Activated CD4-positive, alpha-beta T cell treated with anti-CD3 and anti-CD28 coated beads, Interleukin-2, Interleukin-4, amounts not matched to agents 100 ng/mL and 50 ng/mL, durations not matched to agents 16 hours and 8 hours (primary cell): ENCODE data around the gene FUT4.
"Not testable (repeated sequence)": the region's sequence is repeated elsewhere in the genome, so short reads cannot be mapped to it uniquely, and the experiment has no call there.

Source experiments
- DNase-seq: peaks from one replicate; pipeline ENCODE4 v3.0.0-alpha.2; 2020; ENCODE audit warnings: low spot score

FUT4 gene

GRCh38 chr11:94567181-94567670, 23.5 kb downstream of the FUT4 start, which contains the start of gene PIWIL4:
Gene PIWIL4, plus strand, starts transcription at chr11:94567368. Its CDS starts 151 bp downstream, at chr11:94567519.
- no peak for DNase-seq

GRCh38 chr11:94568200-94568599, 24.5 kb downstream of the FUT4 start:
- DNase-seq, result no peak

GRCh38 chr11:94568717-94569116, 25.0 kb downstream of the FUT4 start:
- DNase-seq, result no peak

- DNase-seq, result not testable (repeated sequence)
These were observed 29.3 kb downstream of the FUT4 start for GRCh38 chr11:94572975-94573374.

- no peak for DNase-seq
These were observed 30.7 kb downstream of the FUT4 start for GRCh38 chr11:94574193-94574961.

- no peak for DNase-seq
These were observed 32.6 kb downstream of the FUT4 start for GRCh38 chr11:94576306-94576705.

GRCh38 chr11:94577841-94578240, 34.1 kb downstream of the FUT4 start:
- DNase-seq, result no peak

GRCh38 chr11:94581926-94582325, 38.2 kb downstream of the FUT4 start:
- DNase-seq, result no peak

- no peak for DNase-seq
These were observed 39.6 kb downstream of the FUT4 start for GRCh38 chr11:94583213-94583865.

GRCh38 chr11:94583866-94584500, 40.3 kb downstream of the FUT4 start:
- no peak for DNase-seq

GRCh38 chr11:94584978-94585377, 41.3 kb downstream of the FUT4 start:
- no peak for DNase-seq

GRCh38 chr11:94585399-94585798, 41.7 kb downstream of the FUT4 start:
- DNase-seq, result no peak

- DNase-seq, result no peak
These were observed 42.8 kb downstream of the FUT4 start for GRCh38 chr11:94586546-94586945.

- no peak for DNase-seq
These were observed 43.3 kb downstream of the FUT4 start for GRCh38 chr11:94586978-94587377.

GRCh38 chr11:94588366-94588942, 44.7 kb downstream of the FUT4 start:
- DNase-seq, result no peak

- DNase-seq, result no peak
These were observed 46.8 kb downstream of the FUT4 start for GRCh38 chr11:94590352-94591041.

GRCh38 chr11:94593030-94593429, 49.3 kb downstream of the FUT4 start:
- DNase-seq, result no peak

GRCh38 chr11:94595076-94595475, 51.4 kb downstream of the FUT4 start:
- no peak for DNase-seq

- no peak for DNase-seq
These were observed 54.2 kb downstream of the FUT4 start for GRCh38 chr11:94597896-94598295.
